GM04503 (cell line): ENCODE measurements around the gene MYH3.
"Not testable (repeated sequence)": the region's sequence is repeated elsewhere in the genome, so short reads cannot be mapped to it uniquely, and the experiment has no call there.

Source experiments
- DNase-seq: peaks from one replicate; pipeline ENCODE4 v3.0.0-alpha.2; 2012; ENCODE audit warnings: low read depth

MYH3 gene

GRCh38 chr17:10657148-10657547, at the start of gene MYH3:
Gene MYH3, minus strand, starts transcription at chr17:10657309. Its CDS starts 2,245 bp downstream, at chr17:10655064.
- DNase-seq: no peak

GRCh38 chr17:10705727-10706126, 48.6 kb upstream of the MYH3 start:
- DNase-seq: no peak

GRCh38 chr17:10702574-10702973, 45.5 kb upstream of the MYH3 start:
- no peak for DNase-seq

GRCh38 chr17:10699856-10700255, 42.7 kb upstream of the MYH3 start:
- DNase-seq: no peak

GRCh38 chr17:10698096-10698818, 41.1 kb upstream of the MYH3 start:
- DNase-seq: no peak

GRCh38 chr17:10697092-10698081, 40.3 kb upstream of the MYH3 start, which contains the start of the genes ADPRM and SCO1:
Gene ADPRM, plus strand, starts transcription at chr17:10697594. Its CDS starts 7,333 bp downstream, at chr17:10704927.
Gene SCO1, minus strand, starts transcription at chr17:10697533. Its CDS starts 26 bp downstream, at chr17:10697507.
- DNase-seq: peak; percentile 73

- not testable (repeated sequence) for DNase-seq
Observed at GRCh38 chr17:10695875-10696407, 38.8 kb upstream of the MYH3 start.

- no peak for DNase-seq
Observed at GRCh38 chr17:10687499-10687898, 30.4 kb upstream of the MYH3 start.

GRCh38 chr17:10683853-10684252, 26.7 kb upstream of the MYH3 start:
- no peak for DNase-seq

GRCh38 chr17:10681866-10682446, 24.8 kb upstream of the MYH3 start:
- peak; percentile 78 for DNase-seq

GRCh38 chr17:10674704-10675103, 17.6 kb upstream of the MYH3 start:
- no peak for DNase-seq

- DNase-seq: no peak
Observed at GRCh38 chr17:10673312-10673711, 16.2 kb upstream of the MYH3 start.

- DNase-seq: peak; percentile 39
Observed at GRCh38 chr17:10668775-10669174, 11.7 kb upstream of the MYH3 start.

- no peak for DNase-seq
Observed at GRCh38 chr17:10666906-10667305, 9.8 kb upstream of the MYH3 start.

- no peak for DNase-seq
Observed at GRCh38 chr17:10664571-10664970, 7.5 kb upstream of the MYH3 start.

- DNase-seq: no peak
Observed at GRCh38 chr17:10663231-10663630, 6.1 kb upstream of the MYH3 start.

GRCh38 chr17:10661437-10661836, 4.3 kb upstream of the MYH3 start:
- no peak for DNase-seq

- DNase-seq: no peak
Observed at GRCh38 chr17:10657879-10658278, 770 bp upstream of the MYH3 start.

GRCh38 chr17:10653987-10654386, 3.1 kb downstream of the MYH3 start:
- DNase-seq: no peak

- no peak for DNase-seq
Observed at GRCh38 chr17:10652984-10653659, 4.0 kb downstream of the MYH3 start.

GRCh38 chr17:10651927-10652326, 5.2 kb downstream of the MYH3 start:
- DNase-seq: no peak

- DNase-seq: no peak
Observed at GRCh38 chr17:10649602-10650001, 7.5 kb downstream of the MYH3 start.
